Ishikawa (cell line): ENCODE data around the gene ADGRL4.

ENCODE experiments used
- CEBPB ChIP-seq: IDR thresholded peaks from 2 replicates; pipeline ENCODE4 v1.6.1; 2012
- CREB1 ChIP-seq: IDR thresholded peaks from 2 replicates; pipeline ENCODE4 v1.6.1; 2012; ENCODE audit warnings: low read depth
- EP300 ChIP-seq: IDR thresholded peaks from 2 replicates; pipeline ENCODE4 v1.6.1; 2012; ENCODE audit warnings: borderline replicate concordance
- MAX ChIP-seq: IDR thresholded peaks from 2 replicates; pipeline ENCODE4 v1.6.1; 2012
- RAD21 ChIP-seq: IDR thresholded peaks from 2 replicates; pipeline ENCODE4 v1.6.1; 2012; ENCODE audit warnings: low read depth
- TCF12 ChIP-seq: IDR thresholded peaks from 2 replicates; pipeline ENCODE4 v1.6.1; 2012; ENCODE audit warnings: low read depth
- YY1 ChIP-seq: IDR thresholded peaks from 2 replicates; pipeline ENCODE4 v1.6.1; 2012; ENCODE audit warnings: low read depth

- no peak for TF ChIP-seq MAX
- TF ChIP-seq EP300, result no peak
- no peak for TF ChIP-seq RAD21
- TF ChIP-seq YY1, result no peak
- no peak for TF ChIP-seq CREB1
- no peak for TF ChIP-seq CEBPB
- TF ChIP-seq TCF12, result no peak
These were observed 26.0 kb downstream of the ADGRL4 start for GRCh38 chr1:78980511-78980910.
